CD4-positive, alpha-beta T cell treated with Interleukin-17A for 1 hour (primary cell): Measurements from ENCODE around the gene DUSP5.

ENCODE experiments used
- DNase-seq: peaks from one replicate; pipeline ENCODE4 v3.0.0-alpha.2; 2020

DUSP5 gene

GRCh38 chr10:110481919-110482318 lies 15.8 kb upstream of the DUSP5 start:
- DNase-seq, result no peak

GRCh38 chr10:110483633-110484032 lies 14.1 kb upstream of the DUSP5 start:
- DNase-seq, result no peak

- DNase-seq, result no peak
These were observed 12.2 kb upstream of the DUSP5 start for GRCh38 chr10:110485541-110485940.

- no peak for DNase-seq
These were observed 10.9 kb upstream of the DUSP5 start for GRCh38 chr10:110486680-110487410.

GRCh38 chr10:110487411-110488331 lies 10.0 kb upstream of the DUSP5 start:
- DNase-seq, result no peak

GRCh38 chr10:110488332-110488681 lies 9.4 kb upstream of the DUSP5 start:
- no peak for DNase-seq

GRCh38 chr10:110488940-110489339 lies 8.8 kb upstream of the DUSP5 start:
- no peak for DNase-seq

- no peak for DNase-seq
These were observed 7.1 kb upstream of the DUSP5 start for GRCh38 chr10:110490640-110491039.

- DNase-seq, result no peak
These were observed 6.4 kb upstream of the DUSP5 start for GRCh38 chr10:110491346-110491745.

GRCh38 chr10:110492069-110492822 lies 5.5 kb upstream of the DUSP5 start:
- no peak for DNase-seq

- no peak for DNase-seq
These were observed 3.8 kb upstream of the DUSP5 start for GRCh38 chr10:110493832-110494426.

- DNase-seq, result no peak
These were observed 3.2 kb upstream of the DUSP5 start for GRCh38 chr10:110494532-110494931.

- peak; percentile 45 for DNase-seq
These were observed 1.8 kb upstream of the DUSP5 start for GRCh38 chr10:110495731-110496552.

- no peak for DNase-seq
These were observed 912 bp upstream of the DUSP5 start for GRCh38 chr10:110496553-110497437.

GRCh38 chr10:110498087-110498981 lies 627 bp downstream of the DUSP5 start:
- DNase-seq, result peak; percentile 68

GRCh38 chr10:110498982-110499795 lies 1.5 kb downstream of the DUSP5 start:
- DNase-seq, result peak; percentile 67

- DNase-seq, result no peak
These were observed 2.2 kb downstream of the DUSP5 start for GRCh38 chr10:110499796-110500514.

- DNase-seq, result no peak
These were observed 2.8 kb downstream of the DUSP5 start for GRCh38 chr10:110500515-110500905.
